GM23338 (cell line): Measurements from ENCODE around the gene GTPBP4. TPM values are rescaled to one million over a fixed set of nuclear protein-coding genes. Genes with fewer than 3 reads are reported as not detected.

Source experiments
- ATAC-seq: fragments of 200-7000 bp; cut with Tn5 transposase; 3 replicates; pipeline ENCODE4 v1.9.1; 2020
- DNase-seq: peaks from one replicate; pipeline ENCODE4 v3.0.0-alpha.2; 2015; ENCODE audit warnings: low spot score
- H2AFZ ChIP-seq: fragments of 200-600 bp; sonication (generic); 2 replicates; pipeline ENCODE4 v1.8.0; 2016; ENCODE audit warnings: antibody characterized with exemption, mild to moderate bottlenecking, moderate library complexity
- H3F3A ChIP-seq: fragments of 200-600 bp; sonication (generic); replicated peaks from 2 replicates; pipeline ENCODE4 v1.8.0; 2017; ENCODE audit warnings: antibody characterized with exemption, mixed run types, low read depth
- H3K27ac ChIP-seq: fragments of 200-600 bp; sonication (generic); 2 replicates; pipeline ENCODE4 v1.6.1; 2016; ENCODE audit warnings: low read depth
- H3K27me3 ChIP-seq: fragments of 200-600 bp; sonication (generic); 2 replicates; pipeline ENCODE4 v1.8.0; 2016; ENCODE audit warnings: mild to moderate bottlenecking, mixed run types, moderate library complexity; ENCODE audit not compliant: insufficient read depth
- H3K36me3 ChIP-seq: fragments of 200-600 bp; sonication (generic); 2 replicates; pipeline ENCODE4 v1.8.0; 2016; ENCODE audit warnings: mild to moderate bottlenecking; ENCODE audit not compliant: insufficient read depth
- H3K4me1 ChIP-seq: fragments of 200-600 bp; sonication (generic); 2 replicates; pipeline ENCODE4 v1.8.0; 2016; ENCODE audit warnings: mild to moderate bottlenecking, moderate library complexity; ENCODE audit not compliant: insufficient read depth
- H3K4me2 ChIP-seq: fragments of 200-600 bp; sonication (generic); 2 replicates; pipeline ENCODE4 v1.7.1; 2017; ENCODE audit warnings: mixed run types
- H3K4me3 ChIP-seq: fragments of 200-600 bp; sonication (generic); 2 replicates; pipeline ENCODE4 v1.6.1; 2016; ENCODE audit warnings: mixed run types
- H3K79me2 ChIP-seq: fragments of 200-600 bp; sonication (generic); replicated peaks from 2 replicates; pipeline ENCODE4 v1.8.0; 2017; ENCODE audit warnings: mild to moderate bottlenecking; ENCODE audit not compliant: insufficient read depth
- H3K9me2 ChIP-seq: fragments of 200-600 bp; sonication (generic); 2 replicates; pipeline ENCODE4 v1.8.0; 2017; ENCODE audit not compliant: insufficient read depth
- H4K20me1 ChIP-seq: fragments of 200-600 bp; sonication (generic); replicated peaks from 2 replicates; pipeline ENCODE4 v1.8.0; 2017; ENCODE audit warnings: mild to moderate bottlenecking; ENCODE audit not compliant: insufficient read depth
- H3K27ac Mint-ChIP-seq: 2 replicates; pipeline ENCODE4 v1.8.0; 2020; ENCODE audit warnings: inconsistent platforms, mild to moderate bottlenecking, moderate library complexity, mixed read lengths
- H3K27me3 Mint-ChIP-seq: 3 replicates; pipeline ENCODE4 v1.8.0; 2022; ENCODE audit warnings: low read depth, mild to moderate bottlenecking, moderate library complexity, mixed read lengths, inconsistent platforms; ENCODE audit not compliant: insufficient read depth, poor library complexity
- H3K36me3 Mint-ChIP-seq: 3 replicates; pipeline ENCODE4 v1.8.0; 2021; ENCODE audit warnings: low read depth, mild to moderate bottlenecking, inconsistent platforms, moderate library complexity, mixed read lengths
- H3K4me1 Mint-ChIP-seq: 3 replicates; pipeline ENCODE4 v1.8.0; 2020; ENCODE audit warnings: mild to moderate bottlenecking, inconsistent platforms, mixed read lengths
- H3K4me3 Mint-ChIP-seq: 3 replicates; pipeline ENCODE4 v1.8.0; 2021; ENCODE audit warnings: moderate library complexity, mild to moderate bottlenecking, inconsistent platforms, mixed read lengths
- H3K9me3 Mint-ChIP-seq: 3 replicates; pipeline ENCODE4 v1.8.0; 2020; ENCODE audit warnings: moderate library complexity, mild to moderate bottlenecking, inconsistent platforms, mixed read lengths
- CREB1 ChIP-seq: fragments of 250-450 bp; sonication (Bioruptor Pico); IDR thresholded peaks from 2 replicates; pipeline ENCODE4 v1.5.0; 2020; ENCODE audit warnings: low read depth, mild to moderate bottlenecking, moderate library complexity
- EZH2 ChIP-seq: fragments of 200-600 bp; sonication (generic); IDR thresholded peaks from one replicate; pipeline ENCODE4 v1.8.0; 2017; ENCODE audit warnings: antibody characterized with exemption, mild to moderate bottlenecking, low read depth; ENCODE audit not compliant: unreplicated experiment
- EZH2phosphoT487 ChIP-seq: fragments of 200-600 bp; sonication (generic); IDR thresholded peaks from one replicate; pipeline ENCODE4 v1.8.1; 2018; ENCODE audit warnings: antibody characterized with exemption; ENCODE audit not compliant: unreplicated experiment
- JUNB ChIP-seq: IDR thresholded peaks from one replicate; pipeline ENCODE4 v1.6.1; 2016; ENCODE audit warnings: antibody characterized with exemption; ENCODE audit not compliant: unreplicated experiment
- NANOG ChIP-seq: IDR thresholded peaks from 2 replicates; pipeline ENCODE4 v1.6.1; 2016; ENCODE audit warnings: antibody characterized with exemption, borderline replicate concordance
- POLR2AphosphoS5 ChIP-seq: IDR thresholded peaks from 2 replicates; pipeline ENCODE4 v1.6.1; 2016; ENCODE audit warnings: antibody characterized with exemption, low read depth
- STAT1 ChIP-seq: IDR thresholded peaks from one replicate; pipeline ENCODE4 v1.6.1; 2016; ENCODE audit warnings: antibody characterized with exemption; ENCODE audit not compliant: unreplicated experiment
- ZNF114 ChIP-seq: fragments of 250-450 bp; sonication (Bioruptor Pico); IDR thresholded peaks from 2 replicates; pipeline ENCODE4 v1.5.0; 2020; ENCODE audit warnings: mild to moderate bottlenecking, moderate library complexity
- ZNF331 ChIP-seq: fragments of 250-450 bp; sonication (Bioruptor Pico); IDR thresholded peaks from 2 replicates; pipeline ENCODE4 v1.5.0; 2020; ENCODE audit warnings: low read depth, mild to moderate bottlenecking, moderate library complexity
- polyA plus RNA-seq: library from polyadenylated mRNA; unstranded; fragments of >200 nt; fragmentation: Nextera tagmentation; extraction: Ambion mirVana; gene quantifications from 2 replicates; pipeline ENCODE4 v1.2.1, GENCODE V29; 2016
- total RNA-seq: library from RNA; depleted of rRNA; stranded (reverse); fragments of >200 nt; shearing (Covaris generic); gene quantifications from 2 replicates; pipeline ENCODE4 v1.2.3, GENCODE V29; 2014
- TF ChIP-seq, protein P1 (sequence below): IDR thresholded peaks from 2 replicates; pipeline ENCODE4 v1.6.1; 2016; ENCODE audit warnings: antibody characterized with exemption
- TF ChIP-seq, protein P2 (sequence below): fragments of 250-450 bp; sonication (Bioruptor Pico); IDR thresholded peaks from 2 replicates; pipeline ENCODE4 v1.5.0; 2020; ENCODE audit warnings: mild to moderate bottlenecking, moderate library complexity
- TF ChIP-seq, protein P3 (sequence below): IDR thresholded peaks from one replicate; pipeline ENCODE4 v1.6.1; 2018; ENCODE audit warnings: antibody characterized with exemption; ENCODE audit not compliant: unreplicated experiment
- TF ChIP-seq, protein P4 (sequence below), 2 experiments: fragments of 200-600 bp in 1 of 2; sonication (generic) in 1 of 2; conservative IDR thresholded peaks; 2 replicates each; pipeline versions ENCODE4 v1.5.1 to v1.6.1; 2016 to 2017; ENCODE audit warnings: antibody characterized with exemption in 2 of 2, low read depth in 2 of 2, mild to moderate bottlenecking in 2 of 2, moderate library complexity in 1 of 2

Gene GTPBP4
- total and polyA plus RNA-seq, 2 experiments from 2014 or later: 56.5 to 62.6 TPM

DNA sequence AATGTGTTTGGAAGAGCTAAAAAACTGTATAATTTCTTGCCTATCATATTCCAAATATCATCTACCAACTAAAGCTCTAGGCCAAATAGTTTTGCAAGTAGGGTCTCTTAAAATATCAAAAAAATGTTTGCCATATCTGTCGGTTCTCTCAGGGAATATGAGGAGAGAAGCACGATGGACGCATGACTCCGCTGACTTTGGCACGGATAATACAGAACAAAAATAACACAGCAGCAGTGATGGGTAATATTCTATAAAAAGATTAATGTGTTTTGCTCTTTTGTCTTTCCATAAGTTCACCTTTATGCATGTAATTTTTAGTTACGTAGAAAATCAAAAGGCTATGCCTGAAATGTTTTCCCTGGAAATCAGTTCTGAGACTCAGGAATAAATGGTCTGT is 38.3 kb downstream of the GTPBP4 start:
- Histone ChIP-seq H2AFZ (no peak overlapping the region), H3K4me2 (no peak overlapping the region), H3K4me1 (peaks cover 11% of the 10 kb centered on the region; the same call in 1 of the 2 replicates), H3K27ac (no peak overlapping the region), H3F3A (0 out of 2 replicates have a peak, but pooled peaks cover 2% of the 10 kb centered on the region), H3K79me2 (no peaks in the 10 kb centered on the region), H3K4me3 (no peak overlapping the region), H3K9me2 (no peaks in the 10 kb centered on the region), H3K36me3 (no peaks in the 10 kb centered on the region), H4K20me1 (no peaks in the 10 kb centered on the region), H3K27me3 (no peaks in the 10 kb centered on the region)
- H3K36me3 Mint-ChIP-seq: no peaks in the 10 kb centered on the region
- DNase-seq: no peak
- no peak overlapping the region for H3K4me3 Mint-ChIP-seq
- no peaks in the 10 kb centered on the region for H3K27me3 Mint-ChIP-seq
- H3K4me1 Mint-ChIP-seq: peaks cover 5% of the 10 kb centered on the region; the same call in 1 of the 3 replicates
- no peak for TF ChIP-seq ZNF114 (CRISPR knock-in tag)
- TF ChIP-seq, protein P1, sequence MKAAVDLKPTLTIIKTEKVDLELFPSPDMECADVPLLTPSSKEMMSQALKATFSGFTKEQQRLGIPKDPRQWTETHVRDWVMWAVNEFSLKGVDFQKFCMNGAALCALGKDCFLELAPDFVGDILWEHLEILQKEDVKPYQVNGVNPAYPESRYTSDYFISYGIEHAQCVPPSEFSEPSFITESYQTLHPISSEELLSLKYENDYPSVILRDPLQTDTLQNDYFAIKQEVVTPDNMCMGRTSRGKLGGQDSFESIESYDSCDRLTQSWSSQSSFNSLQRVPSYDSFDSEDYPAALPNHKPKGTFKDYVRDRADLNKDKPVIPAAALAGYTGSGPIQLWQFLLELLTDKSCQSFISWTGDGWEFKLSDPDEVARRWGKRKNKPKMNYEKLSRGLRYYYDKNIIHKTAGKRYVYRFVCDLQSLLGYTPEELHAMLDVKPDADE: no peak
- TF ChIP-seq JUNB: no peak
- no peak for TF ChIP-seq STAT1
- TF ChIP-seq, protein P2, sequence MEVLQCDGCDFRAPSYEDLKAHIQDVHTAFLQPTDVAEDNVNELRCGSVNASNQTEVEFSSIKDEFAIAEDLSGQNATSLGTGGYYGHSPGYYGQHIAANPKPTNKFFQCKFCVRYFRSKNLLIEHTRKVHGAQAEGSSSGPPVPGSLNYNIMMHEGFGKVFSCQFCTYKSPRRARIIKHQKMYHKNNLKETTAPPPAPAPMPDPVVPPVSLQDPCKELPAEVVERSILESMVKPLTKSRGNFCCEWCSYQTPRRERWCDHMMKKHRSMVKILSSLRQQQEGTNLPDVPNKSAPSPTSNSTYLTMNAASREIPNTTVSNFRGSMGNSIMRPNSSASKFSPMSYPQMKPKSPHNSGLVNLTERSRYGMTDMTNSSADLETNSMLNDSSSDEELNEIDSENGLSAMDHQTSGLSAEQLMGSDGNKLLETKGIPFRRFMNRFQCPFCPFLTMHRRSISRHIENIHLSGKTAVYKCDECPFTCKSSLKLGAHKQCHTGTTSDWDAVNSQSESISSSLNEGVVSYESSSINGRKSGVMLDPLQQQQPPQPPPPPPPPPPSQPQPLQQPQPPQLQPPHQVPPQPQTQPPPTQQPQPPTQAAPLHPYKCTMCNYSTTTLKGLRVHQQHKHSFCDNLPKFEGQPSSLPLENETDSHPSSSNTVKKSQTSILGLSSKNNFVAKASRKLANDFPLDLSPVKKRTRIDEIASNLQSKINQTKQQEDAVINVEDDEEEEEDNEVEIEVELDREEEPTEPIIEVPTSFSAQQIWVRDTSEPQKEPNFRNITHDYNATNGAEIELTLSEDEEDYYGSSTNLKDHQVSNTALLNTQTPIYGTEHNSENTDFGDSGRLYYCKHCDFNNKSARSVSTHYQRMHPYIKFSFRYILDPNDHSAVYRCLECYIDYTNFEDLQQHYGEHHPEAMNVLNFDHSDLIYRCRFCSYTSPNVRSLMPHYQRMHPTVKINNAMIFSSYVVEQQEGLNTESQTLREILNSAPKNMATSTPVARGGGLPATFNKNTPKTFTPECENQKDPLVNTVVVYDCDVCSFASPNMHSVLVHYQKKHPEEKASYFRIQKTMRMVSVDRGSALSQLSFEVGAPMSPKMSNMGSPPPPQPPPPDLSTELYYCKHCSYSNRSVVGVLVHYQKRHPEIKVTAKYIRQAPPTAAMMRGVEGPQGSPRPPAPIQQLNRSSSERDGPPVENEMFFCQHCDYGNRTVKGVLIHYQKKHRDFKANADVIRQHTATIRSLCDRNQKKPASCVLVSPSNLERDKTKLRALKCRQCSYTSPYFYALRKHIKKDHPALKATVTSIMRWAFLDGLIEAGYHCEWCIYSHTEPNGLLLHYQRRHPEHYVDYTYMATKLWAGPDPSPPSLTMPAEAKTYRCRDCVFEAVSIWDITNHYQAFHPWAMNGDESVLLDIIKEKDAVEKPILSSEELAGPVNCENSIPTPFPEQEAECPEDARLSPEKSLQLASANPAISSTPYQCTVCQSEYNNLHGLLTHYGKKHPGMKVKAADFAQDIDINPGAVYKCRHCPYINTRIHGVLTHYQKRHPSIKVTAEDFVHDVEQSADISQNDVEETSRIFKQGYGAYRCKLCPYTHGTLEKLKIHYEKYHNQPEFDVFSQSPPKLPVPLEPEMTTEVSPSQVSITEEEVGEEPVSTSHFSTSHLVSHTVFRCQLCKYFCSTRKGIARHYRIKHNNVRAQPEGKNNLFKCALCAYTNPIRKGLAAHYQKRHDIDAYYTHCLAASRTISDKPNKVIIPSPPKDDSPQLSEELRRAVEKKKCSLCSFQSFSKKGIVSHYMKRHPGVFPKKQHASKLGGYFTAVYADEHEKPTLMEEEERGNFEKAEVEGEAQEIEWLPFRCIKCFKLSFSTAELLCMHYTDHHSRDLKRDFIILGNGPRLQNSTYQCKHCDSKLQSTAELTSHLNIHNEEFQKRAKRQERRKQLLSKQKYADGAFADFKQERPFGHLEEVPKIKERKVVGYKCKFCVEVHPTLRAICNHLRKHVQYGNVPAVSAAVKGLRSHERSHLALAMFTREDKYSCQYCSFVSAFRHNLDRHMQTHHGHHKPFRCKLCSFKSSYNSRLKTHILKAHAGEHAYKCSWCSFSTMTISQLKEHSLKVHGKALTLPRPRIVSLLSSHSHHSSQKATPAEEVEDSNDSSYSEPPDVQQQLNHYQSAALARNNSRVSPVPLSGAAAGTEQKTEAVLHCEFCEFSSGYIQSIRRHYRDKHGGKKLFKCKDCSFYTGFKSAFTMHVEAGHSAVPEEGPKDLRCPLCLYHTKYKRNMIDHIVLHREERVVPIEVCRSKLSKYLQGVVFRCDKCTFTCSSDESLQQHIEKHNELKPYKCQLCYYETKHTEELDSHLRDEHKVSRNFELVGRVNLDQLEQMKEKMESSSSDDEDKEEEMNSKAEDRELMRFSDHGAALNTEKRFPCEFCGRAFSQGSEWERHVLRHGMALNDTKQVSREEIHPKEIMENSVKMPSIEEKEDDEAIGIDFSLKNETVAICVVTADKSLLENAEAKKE (CRISPR knock-in tag): no peak
- TF ChIP-seq EZH2: no peak
- no peak for TF ChIP-seq ZNF331 (CRISPR knock-in tag)
- TF ChIP-seq CREB1 (CRISPR knock-in tag): no peak
- no peak for TF ChIP-seq POLR2AphosphoS5
- TF ChIP-seq, protein P3, sequence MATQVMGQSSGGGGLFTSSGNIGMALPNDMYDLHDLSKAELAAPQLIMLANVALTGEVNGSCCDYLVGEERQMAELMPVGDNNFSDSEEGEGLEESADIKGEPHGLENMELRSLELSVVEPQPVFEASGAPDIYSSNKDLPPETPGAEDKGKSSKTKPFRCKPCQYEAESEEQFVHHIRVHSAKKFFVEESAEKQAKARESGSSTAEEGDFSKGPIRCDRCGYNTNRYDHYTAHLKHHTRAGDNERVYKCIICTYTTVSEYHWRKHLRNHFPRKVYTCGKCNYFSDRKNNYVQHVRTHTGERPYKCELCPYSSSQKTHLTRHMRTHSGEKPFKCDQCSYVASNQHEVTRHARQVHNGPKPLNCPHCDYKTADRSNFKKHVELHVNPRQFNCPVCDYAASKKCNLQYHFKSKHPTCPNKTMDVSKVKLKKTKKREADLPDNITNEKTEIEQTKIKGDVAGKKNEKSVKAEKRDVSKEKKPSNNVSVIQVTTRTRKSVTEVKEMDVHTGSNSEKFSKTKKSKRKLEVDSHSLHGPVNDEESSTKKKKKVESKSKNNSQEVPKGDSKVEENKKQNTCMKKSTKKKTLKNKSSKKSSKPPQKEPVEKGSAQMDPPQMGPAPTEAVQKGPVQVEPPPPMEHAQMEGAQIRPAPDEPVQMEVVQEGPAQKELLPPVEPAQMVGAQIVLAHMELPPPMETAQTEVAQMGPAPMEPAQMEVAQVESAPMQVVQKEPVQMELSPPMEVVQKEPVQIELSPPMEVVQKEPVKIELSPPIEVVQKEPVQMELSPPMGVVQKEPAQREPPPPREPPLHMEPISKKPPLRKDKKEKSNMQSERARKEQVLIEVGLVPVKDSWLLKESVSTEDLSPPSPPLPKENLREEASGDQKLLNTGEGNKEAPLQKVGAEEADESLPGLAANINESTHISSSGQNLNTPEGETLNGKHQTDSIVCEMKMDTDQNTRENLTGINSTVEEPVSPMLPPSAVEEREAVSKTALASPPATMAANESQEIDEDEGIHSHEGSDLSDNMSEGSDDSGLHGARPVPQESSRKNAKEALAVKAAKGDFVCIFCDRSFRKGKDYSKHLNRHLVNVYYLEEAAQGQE: no peak
- TF ChIP-seq EZH2phosphoT487: no peak
- TF ChIP-seq NANOG: no peak
- TF ChIP-seq, protein P4, sequence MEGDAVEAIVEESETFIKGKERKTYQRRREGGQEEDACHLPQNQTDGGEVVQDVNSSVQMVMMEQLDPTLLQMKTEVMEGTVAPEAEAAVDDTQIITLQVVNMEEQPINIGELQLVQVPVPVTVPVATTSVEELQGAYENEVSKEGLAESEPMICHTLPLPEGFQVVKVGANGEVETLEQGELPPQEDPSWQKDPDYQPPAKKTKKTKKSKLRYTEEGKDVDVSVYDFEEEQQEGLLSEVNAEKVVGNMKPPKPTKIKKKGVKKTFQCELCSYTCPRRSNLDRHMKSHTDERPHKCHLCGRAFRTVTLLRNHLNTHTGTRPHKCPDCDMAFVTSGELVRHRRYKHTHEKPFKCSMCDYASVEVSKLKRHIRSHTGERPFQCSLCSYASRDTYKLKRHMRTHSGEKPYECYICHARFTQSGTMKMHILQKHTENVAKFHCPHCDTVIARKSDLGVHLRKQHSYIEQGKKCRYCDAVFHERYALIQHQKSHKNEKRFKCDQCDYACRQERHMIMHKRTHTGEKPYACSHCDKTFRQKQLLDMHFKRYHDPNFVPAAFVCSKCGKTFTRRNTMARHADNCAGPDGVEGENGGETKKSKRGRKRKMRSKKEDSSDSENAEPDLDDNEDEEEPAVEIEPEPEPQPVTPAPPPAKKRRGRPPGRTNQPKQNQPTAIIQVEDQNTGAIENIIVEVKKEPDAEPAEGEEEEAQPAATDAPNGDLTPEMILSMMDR (conservative IDR thresholded peaks at IDR 0.05; ENCODE audit: low read depth in 2 of 2): no peak
- no peak for ATAC-seq
- H3K9me3 Mint-ChIP-seq: no peaks in the 10 kb centered on the region
- H3K27ac Mint-ChIP-seq: no peak overlapping the region
